Smooth muscle cell of bladder (primary cell): Measurements from ENCODE around the gene CES3. TPM values are rescaled to one million over a fixed set of nuclear protein-coding genes. Genes with fewer than 3 reads are reported as not detected.

Experiments
- total RNA-seq: library from RNA; depleted of rRNA; stranded (reverse); fragments of >200 nt; gene quantifications from 2 replicates; pipeline ENCODE4 v1.2.3, GENCODE V29; 2014

Gene CES3, protein sequence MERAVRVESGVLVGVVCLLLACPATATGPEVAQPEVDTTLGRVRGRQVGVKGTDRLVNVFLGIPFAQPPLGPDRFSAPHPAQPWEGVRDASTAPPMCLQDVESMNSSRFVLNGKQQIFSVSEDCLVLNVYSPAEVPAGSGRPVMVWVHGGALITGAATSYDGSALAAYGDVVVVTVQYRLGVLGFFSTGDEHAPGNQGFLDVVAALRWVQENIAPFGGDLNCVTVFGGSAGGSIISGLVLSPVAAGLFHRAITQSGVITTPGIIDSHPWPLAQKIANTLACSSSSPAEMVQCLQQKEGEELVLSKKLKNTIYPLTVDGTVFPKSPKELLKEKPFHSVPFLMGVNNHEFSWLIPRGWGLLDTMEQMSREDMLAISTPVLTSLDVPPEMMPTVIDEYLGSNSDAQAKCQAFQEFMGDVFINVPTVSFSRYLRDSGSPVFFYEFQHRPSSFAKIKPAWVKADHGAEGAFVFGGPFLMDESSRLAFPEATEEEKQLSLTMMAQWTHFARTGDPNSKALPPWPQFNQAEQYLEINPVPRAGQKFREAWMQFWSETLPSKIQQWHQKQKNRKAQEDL
- total RNA-seq = 0.14 and 0.28 TPM in 2 replicates

GRCh38 chr16:66961065-66961744 is at the start of gene CES3:
CES3 (plus strand) TSS chr16:66961266; CDS start chr16:66961308, 42 bp downstream.

GRCh38 chr16:66918803-66919568 is 42.1 kb upstream of the CES3 start, which contains the start of gene CDH16:
CDH16 (minus strand) TSS chr16:66918885; CDS start chr16:66918065, 820 bp downstream.

GRCh38 chr16:66925322-66925840 is 35.7 kb upstream of the CES3 start, which contains the start of gene RRAD:
RRAD (minus strand) TSS chr16:66925535; CDS start chr16:66925179, 356 bp downstream.

GRCh38 chr16:66934138-66934838 is 26.8 kb upstream of the CES3 start, which contains the start of gene CIAO2B:
CIAO2B (minus strand) TSS chr16:66934402; CDS start chr16:66934364, 38 bp downstream.

DNA sequence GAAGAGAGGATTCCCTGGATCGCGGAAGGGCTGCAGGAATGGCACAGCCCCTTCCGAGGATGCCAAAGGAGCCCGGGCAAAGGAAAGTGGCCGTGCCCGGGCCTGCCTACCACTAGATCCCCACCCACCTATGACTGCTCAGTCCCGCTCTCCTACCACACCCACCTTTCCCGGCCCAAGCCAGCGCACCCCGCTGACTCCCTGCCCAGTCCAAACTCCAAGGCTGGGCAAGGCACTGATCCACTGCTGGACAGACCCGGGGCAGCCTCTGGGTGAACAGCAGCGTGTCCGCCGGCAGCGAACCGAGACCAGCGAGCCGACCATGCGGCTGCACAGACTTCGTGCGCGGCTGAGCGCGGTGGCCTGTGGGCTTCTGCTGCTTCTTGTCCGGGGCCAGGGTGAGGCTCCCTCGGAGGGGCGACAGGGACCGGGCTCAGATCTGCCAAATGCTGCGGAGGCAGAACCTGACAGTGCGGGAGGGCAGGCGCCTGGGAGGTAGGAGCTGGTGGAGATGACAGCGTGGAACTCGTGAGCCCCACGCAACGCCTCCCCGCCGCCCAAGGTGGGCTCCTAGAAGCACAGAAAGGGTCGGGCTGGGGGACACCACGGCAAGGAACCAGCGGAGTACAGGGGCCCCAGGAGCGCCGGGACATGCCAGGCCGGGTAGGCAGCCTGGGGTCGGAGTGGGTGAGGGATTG is 25.6 kb upstream of the CES3 start, which contains the start of gene CES2:
CES2 (plus strand) TSS at position 203 of the 698 bp plus-strand sequence; CDS start at position 323, 120 bp downstream.

GRCh38 chr16:66988197-66988788 is 27.2 kb downstream of the CES3 start, which contains the start of gene CES4A:
CES4A (plus strand) TSS chr16:66988589; CDS start chr16:66988773, 184 bp downstream.

Other genes starting within 250 kb of the CES3 start
- gene DYNC1LI2, start 209.7 kb upstream of the CES3 start, total RNA-seq = 104 and 122 TPM in 2 replicates
- under 0.01 and 0.09 TPM in 2 replicates for gene TERB1, start 159.7 kb upstream of the CES3 start, total RNA-seq
- gene NAE1, start 130.3 kb upstream of the CES3 start, total RNA-seq = 55.0 and 69.4 TPM in 2 replicates
- not detected in 2 replicates for gene CA7, start 116.9 kb upstream of the CES3 start, total RNA-seq
- 7.5 and 11.5 TPM in 2 replicates for gene PDP2, start 80.8 kb upstream of the CES3 start, total RNA-seq
- not detected in 2 replicates for gene CDH16, start 42.4 kb upstream of the CES3 start, total RNA-seq
- gene RRAD, start 35.7 kb upstream of the CES3 start, total RNA-seq = 7.1 and 13.5 TPM in 2 replicates
- gene CIAO2B, start 26.9 kb upstream of the CES3 start, total RNA-seq = 180 and 234 TPM in 2 replicates
- gene CES2, start 25.8 kb upstream of the CES3 start, total RNA-seq = 24.1 and 25.9 TPM in 2 replicates
- gene CES4A, start 27.3 kb downstream of the CES3 start, total RNA-seq = 2.3 and 2.8 TPM in 2 replicates
- 43.9 and 84.4 TPM in 2 replicates for gene CBFB, start 67.9 kb downstream of the CES3 start, total RNA-seq
- gene PHAF1, start 148.7 kb downstream of the CES3 start, total RNA-seq = 14.4 and 14.9 TPM in 2 replicates
- 36.8 and 51.8 TPM in 2 replicates for gene B3GNT9, start 189.7 kb downstream of the CES3 start, total RNA-seq
- 15.2 and 16.7 TPM in 2 replicates for gene TRADD, start 198.6 kb downstream of the CES3 start, total RNA-seq
- 7.8 and 9.9 TPM in 2 replicates for gene FBXL8, start 198.7 kb downstream of the CES3 start, total RNA-seq
- gene HSF4, start 203.5 kb downstream of the CES3 start, total RNA-seq = 6.4 and 13.2 TPM in 2 replicates
- 13.8 and 16.9 TPM in 2 replicates for gene NOL3, start 209.3 kb downstream of the CES3 start, total RNA-seq
- 8.2 and 9.0 TPM in 2 replicates for gene MATCAP1, start 222.7 kb downstream of the CES3 start, total RNA-seq
- 0.09 TPM in 1 of 2 replicates, not detected in the other for gene EXOC3L1, start 228.9 kb downstream of the CES3 start, total RNA-seq
- gene E2F4, start 230.9 kb downstream of the CES3 start, total RNA-seq = 36.7 and 45.9 TPM in 2 replicates
- gene ELMO3, start 237.9 kb downstream of the CES3 start, total RNA-seq = 0.28 TPM in 2 replicates